Thymus (tissue), 11 donors: ENCODE data around the gene EEFSEC. TPM values are rescaled to one million over a fixed set of nuclear protein-coding genes. Genes with fewer than 3 reads are reported as not detected.

ENCODE experiments used
- DNase-seq, 9 donors: peaks; one replicate each; pipeline ENCODE4 v3.0.0-alpha.2; 2013; ENCODE audit warnings: low spot score in 9 of 9, low read depth in 6 of 9, missing footprints in 1 of 9
- H3K27ac ChIP-seq, 2 donors: one replicate each; pipeline ENCODE4 v1.5.1; 2013; ENCODE audit warnings: control low read depth in 1 of 2, low read depth in 1 of 2, low read length in 1 of 2, mild to moderate bottlenecking in 1 of 2, moderate library complexity in 1 of 2
- H3K27me3 ChIP-seq, 2 donors: one replicate each; pipeline ENCODE4 v1.5.1; 2013; ENCODE audit warnings: low read length in 1 of 2; ENCODE audit not compliant: control insufficient read depth in 2 of 2, insufficient read depth in 1 of 2
- H3K36me3 ChIP-seq, 2 donors: one replicate each; pipeline ENCODE4 v1.5.1; 2013; ENCODE audit warnings: low read length in 1 of 2, mild to moderate bottlenecking in 1 of 2, moderate library complexity in 1 of 2; ENCODE audit not compliant: control insufficient read depth in 2 of 2, insufficient read depth in 2 of 2
- H3K4me1 ChIP-seq, 2 donors: one replicate each; pipeline ENCODE4 v1.5.1; 2013; ENCODE audit warnings: low read length in 2 of 2; ENCODE audit not compliant: control insufficient read depth in 2 of 2, insufficient read depth in 2 of 2
- H3K4me3 ChIP-seq, 2 donors: one replicate each; pipeline ENCODE4 v1.5.1; 2013; ENCODE audit warnings: low read length in 2 of 2, control low read depth in 1 of 2, mild to moderate bottlenecking in 1 of 2
- H3K9me3 ChIP-seq, 2 donors: one replicate each; pipeline ENCODE4 v1.5.1; 2013; ENCODE audit warnings: low read length in 1 of 2, mild to moderate bottlenecking in 1 of 2; ENCODE audit not compliant: control insufficient read depth in 2 of 2, insufficient read depth in 1 of 2
- WGBS: extraction: QIAGEN DNeasy Blood & Tissue Kit; methylation state at CpG from one replicate; pipeline ENCODE4 v1.1.7; 2013; 5-methylcytosine and 5-hydroxymethylcytosine counted together
- polyA plus RNA-seq: library from polyadenylated mRNA; stranded (reverse); fragments of 200-250 nt; gene quantifications from one replicate; pipeline ENCODE4 v1.2.3, GENCODE V29; 2013
- total RNA-seq: library from RNA; stranded (reverse); fragments of 120-200 nt; gene quantifications from one replicate; pipeline ENCODE4 v1.2.4, GENCODE V29; 2013
- donor health status: healthy.

Gene EEFSEC
- total and polyA plus RNA-seq, 2 donors = 6.5 to 13.1 TPM

GRCh38 chr3:128313935-128314334 is 160.7 kb downstream of the EEFSEC start:
- Histone ChIP-seq H3K27me3 (no peaks in the 10 kb centered on the region), H3K9me3 (peaks cover 0 to 3% of the 10 kb centered on the region in 2 donors), H3K27ac (peak overlapping the region in 1 of 2 donors; percentile 71), H3K36me3 (no peaks in the 10 kb centered on the region), H3K4me3 (no peak overlapping the region), H3K4me1 (peaks cover 52 to 86% of the 10 kb centered on the region in 2 donors)
- DNase-seq = peak in 1 of 9 donors; percentile 55
- 53% methylated on average over 2 of the region's 2 CpGs for WGBS

- Histone ChIP-seq H3K4me1 (peaks cover 49 to 86% of the 10 kb centered on the region in 2 donors), H3K9me3 (no peaks in the 10 kb centered on the region), H3K36me3 (no peaks in the 10 kb centered on the region), H3K27me3 (no peaks in the 10 kb centered on the region), H3K27ac (no peak overlapping the region), H3K4me3 (no peak overlapping the region)
- DNase-seq = no peak
- WGBS = 95% methylated on average over 2 of the region's 2 CpGs
Measured at GRCh38 chr3:128315313-128315712, 162.0 kb downstream of the EEFSEC start.

DNA sequence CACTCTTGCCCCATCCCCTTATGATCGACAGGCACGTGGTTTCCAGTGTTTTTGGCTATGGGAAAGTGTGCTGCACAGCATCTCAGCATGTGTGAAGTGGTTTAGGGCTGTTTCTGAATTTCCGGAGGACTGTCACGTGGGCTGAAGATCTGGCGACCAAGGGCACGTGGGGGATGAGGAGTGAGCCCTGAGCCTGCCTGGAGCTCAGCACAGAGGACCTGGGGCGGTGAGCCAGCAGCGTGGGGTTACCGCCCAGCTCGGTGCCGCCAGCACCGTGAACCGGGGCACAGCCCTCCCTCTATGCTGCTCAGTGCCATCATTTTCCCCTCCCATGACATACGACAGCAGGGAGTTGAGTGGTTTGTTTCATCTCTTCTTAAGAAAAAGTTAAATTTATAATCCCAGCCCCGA is 163.2 kb downstream of the EEFSEC start:
- DNase-seq = peak in 8 of 9 donors; percentile 64 to 91 (median 78)
- peak overlapping the region; percentile 67 to 93 for H3K27ac ChIP-seq
- no peak overlapping the region for H3K4me3 ChIP-seq
- 46% methylated on average over 15 of the region's 15 CpGs for WGBS
- H3K4me1 ChIP-seq = peaks cover 53 to 92% of the 10 kb centered on the region in 2 donors
- H3K27me3 ChIP-seq = no peaks in the 10 kb centered on the region
- no peaks in the 10 kb centered on the region for H3K9me3 ChIP-seq
- H3K36me3 ChIP-seq = no peaks in the 10 kb centered on the region

- peaks cover 60 to 98% of the 10 kb centered on the region in 2 donors for H3K4me1 ChIP-seq
- WGBS = 90% methylated on average over 17 of the region's 17 CpGs
- H3K36me3 ChIP-seq = no peaks in the 10 kb centered on the region
- H3K27me3 ChIP-seq = no peaks in the 10 kb centered on the region
- peak overlapping the region; percentile 86 to 93 for H3K27ac ChIP-seq
- no peaks in the 10 kb centered on the region for H3K9me3 ChIP-seq
- no peak for DNase-seq
- no peak overlapping the region for H3K4me3 ChIP-seq
Measured at GRCh38 chr3:128317101-128317697, 163.9 kb downstream of the EEFSEC start.

DNA sequence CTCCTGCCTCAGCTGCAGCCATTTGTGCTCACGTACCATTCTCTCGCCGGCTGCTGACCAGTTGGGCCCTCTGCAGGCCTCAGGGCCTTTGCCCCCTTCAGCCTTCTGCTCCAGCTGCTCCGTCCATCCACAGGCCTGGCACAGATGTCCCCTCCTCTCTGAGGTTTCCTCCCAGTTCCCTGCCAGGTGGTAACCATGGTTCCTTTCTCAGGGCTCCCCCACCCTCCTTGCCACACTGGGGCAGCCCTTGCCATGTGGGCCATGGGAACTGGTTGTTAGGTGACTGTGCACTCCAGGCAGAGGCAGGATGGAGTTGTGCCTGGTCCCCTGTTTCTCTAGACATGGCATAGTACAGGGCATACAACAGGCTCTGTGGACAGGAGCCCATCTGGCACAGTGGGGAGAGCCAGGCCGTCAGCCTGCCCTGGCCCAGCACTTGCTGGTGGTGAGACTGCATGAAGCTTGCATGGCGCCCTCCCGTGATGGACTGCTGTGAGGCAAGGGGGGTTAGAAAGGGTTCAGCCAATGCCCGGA is 164.5 kb downstream of the EEFSEC start:
- Histone ChIP-seq H3K27ac (peak overlapping the region; percentile 86 to 93), H3K4me3 (no peak overlapping the region), H3K27me3 (no peaks in the 10 kb centered on the region), H3K36me3 (no peaks in the 10 kb centered on the region), H3K4me1 (peaks cover 60 to 98% of the 10 kb centered on the region in 2 donors), H3K9me3 (no peaks in the 10 kb centered on the region)
- 92% methylated on average over 8 of the region's 8 CpGs for WGBS
- DNase-seq = no peak

DNA sequence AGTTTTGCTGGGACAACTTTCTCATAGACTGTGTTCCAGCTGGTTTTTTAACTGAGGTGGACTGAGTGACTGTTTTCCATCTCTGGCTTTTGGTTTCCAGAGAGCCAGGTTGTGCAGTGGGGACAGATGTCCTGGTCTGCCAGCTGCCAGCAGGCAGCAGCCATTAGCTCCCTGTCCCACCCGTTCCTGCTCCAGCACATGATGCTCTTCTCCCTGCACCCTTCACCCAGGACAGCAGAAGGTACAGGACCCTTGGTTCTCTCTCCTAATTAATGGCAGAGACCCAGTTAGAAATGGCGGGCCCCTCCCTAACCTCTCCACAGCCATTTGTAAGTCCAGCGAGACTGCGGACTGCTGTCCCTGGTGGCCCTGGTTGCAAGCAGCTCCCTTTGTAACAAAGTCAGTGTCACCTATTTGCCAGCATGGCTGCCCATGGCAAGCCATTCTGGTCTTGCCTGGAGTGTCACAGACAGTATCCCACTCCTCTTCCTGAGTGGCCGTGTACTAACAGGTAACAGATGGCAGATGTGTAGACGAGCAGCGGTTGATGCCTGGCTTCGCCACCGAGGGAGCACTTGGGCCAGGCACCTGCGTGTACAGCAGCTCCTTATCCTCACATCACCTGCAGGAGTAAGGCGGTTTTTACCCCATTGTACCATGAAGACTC is 165.1 kb downstream of the EEFSEC start:
- H3K27me3 ChIP-seq = no peaks in the 10 kb centered on the region
- peaks cover 53 to 96% of the 10 kb centered on the region in 2 donors for H3K4me1 ChIP-seq
- WGBS = 87% methylated on average over 11 of the region's 11 CpGs
- DNase-seq = peak in 2 of 9 donors; percentile 37 to 58
- no peak overlapping the region for H3K4me3 ChIP-seq
- no peaks in the 10 kb centered on the region for H3K36me3 ChIP-seq
- H3K27ac ChIP-seq = peak overlapping the region; percentile 86 to 93
- no peaks in the 10 kb centered on the region for H3K9me3 ChIP-seq

- H3K4me3 ChIP-seq = no peak overlapping the region
- peak overlapping the region in 1 of 2 donors; percentile 93 for H3K27ac ChIP-seq
- no peak for DNase-seq
- H3K4me1 ChIP-seq = peaks cover 48 to 96% of the 10 kb centered on the region in 2 donors
- H3K36me3 ChIP-seq = no peaks in the 10 kb centered on the region
- no peaks in the 10 kb centered on the region for H3K27me3 ChIP-seq
- WGBS = 97% methylated on average over 8 of the region's 8 CpGs
- no peaks in the 10 kb centered on the region for H3K9me3 ChIP-seq
Measured at GRCh38 chr3:128319107-128319506, 165.8 kb downstream of the EEFSEC start.

GRCh38 chr3:128319741-128320141 is 166.5 kb downstream of the EEFSEC start:
- H3K4me3 ChIP-seq = no peak overlapping the region
- H3K27ac ChIP-seq = peak overlapping the region in 1 of 2 donors; percentile 18
- H3K9me3 ChIP-seq = no peaks in the 10 kb centered on the region
- WGBS = 97% methylated on average over 6 of the region's 6 CpGs
- H3K36me3 ChIP-seq = no peaks in the 10 kb centered on the region
- no peak for DNase-seq
- H3K27me3 ChIP-seq = no peaks in the 10 kb centered on the region
- peaks cover 50 to 96% of the 10 kb centered on the region in 2 donors for H3K4me1 ChIP-seq
